Measurements from ENCODE around the gene RBMS3. TPM values are rescaled to one million over a fixed set of nuclear protein-coding genes. Genes with fewer than 3 reads are reported as not detected.

Gene RBMS3
- total RNA-seq, 2 donors from 2014 or later, result 27.3 to 51.4 TPM

DNA sequence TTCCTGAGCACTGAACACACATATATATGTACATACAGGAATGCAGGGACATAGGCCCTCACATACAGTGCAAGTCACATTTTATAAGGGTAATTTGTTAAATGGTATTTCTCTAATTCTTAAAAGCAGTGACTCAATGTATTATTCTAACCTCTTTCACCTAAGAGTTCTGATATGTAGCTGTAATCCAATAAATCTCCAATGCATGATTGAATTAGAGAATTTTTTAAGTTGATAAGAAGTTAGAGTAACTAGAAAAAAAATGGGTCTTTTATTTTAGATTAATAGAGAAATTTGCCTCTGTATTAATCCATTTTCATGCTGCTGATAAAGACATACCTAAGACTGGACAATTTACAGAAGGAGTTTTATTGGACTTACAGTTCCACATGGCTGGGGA, 98.2 kb downstream of the RBMS3 start:
- Histone ChIP-seq H3K27ac (no peak overlapping the region), H3K27me3 (no peaks in the 10 kb centered on the region), H3K9me3 (no peaks in the 10 kb centered on the region), H3K4me1 (peaks cover 0 to 15% of the 10 kb centered on the region in 2 donors), H3K36me3 (no peaks in the 10 kb centered on the region), H3K4me3 (no peak overlapping the region)
- TF ChIP-seq, protein P1, sequence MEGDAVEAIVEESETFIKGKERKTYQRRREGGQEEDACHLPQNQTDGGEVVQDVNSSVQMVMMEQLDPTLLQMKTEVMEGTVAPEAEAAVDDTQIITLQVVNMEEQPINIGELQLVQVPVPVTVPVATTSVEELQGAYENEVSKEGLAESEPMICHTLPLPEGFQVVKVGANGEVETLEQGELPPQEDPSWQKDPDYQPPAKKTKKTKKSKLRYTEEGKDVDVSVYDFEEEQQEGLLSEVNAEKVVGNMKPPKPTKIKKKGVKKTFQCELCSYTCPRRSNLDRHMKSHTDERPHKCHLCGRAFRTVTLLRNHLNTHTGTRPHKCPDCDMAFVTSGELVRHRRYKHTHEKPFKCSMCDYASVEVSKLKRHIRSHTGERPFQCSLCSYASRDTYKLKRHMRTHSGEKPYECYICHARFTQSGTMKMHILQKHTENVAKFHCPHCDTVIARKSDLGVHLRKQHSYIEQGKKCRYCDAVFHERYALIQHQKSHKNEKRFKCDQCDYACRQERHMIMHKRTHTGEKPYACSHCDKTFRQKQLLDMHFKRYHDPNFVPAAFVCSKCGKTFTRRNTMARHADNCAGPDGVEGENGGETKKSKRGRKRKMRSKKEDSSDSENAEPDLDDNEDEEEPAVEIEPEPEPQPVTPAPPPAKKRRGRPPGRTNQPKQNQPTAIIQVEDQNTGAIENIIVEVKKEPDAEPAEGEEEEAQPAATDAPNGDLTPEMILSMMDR (IDR thresholded peaks at IDR 0.05), result no peak
- DNase-seq (ENCODE audit: low spot score), result no peak

DNA sequence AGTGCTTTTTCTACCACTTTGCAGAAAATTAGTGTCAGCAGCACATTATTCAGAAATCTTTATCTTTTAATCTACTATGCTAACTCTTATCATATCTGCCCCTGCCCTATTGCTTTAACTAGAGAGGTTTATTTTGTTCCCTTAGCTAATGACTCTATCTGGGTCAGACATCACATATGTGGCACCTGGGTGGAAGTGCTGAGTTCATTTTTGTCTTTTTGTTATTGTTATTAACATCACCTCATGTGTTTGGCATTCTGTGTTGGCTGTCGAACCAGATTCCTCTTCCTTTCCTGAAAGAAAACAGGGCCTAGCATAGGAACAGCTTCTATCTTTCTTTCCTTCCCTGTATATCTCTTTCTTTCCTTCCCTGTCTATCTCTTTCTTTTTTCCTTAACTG, 100.7 kb downstream of the RBMS3 start:
- Histone ChIP-seq H3K4me1 (peaks cover 0 to 21% of the 10 kb centered on the region in 2 donors), H3K36me3 (no peaks in the 10 kb centered on the region), H3K27ac (peak overlapping the region; percentile 2 to 46), H3K27me3 (no peaks in the 10 kb centered on the region), H3K9me3 (no peaks in the 10 kb centered on the region), H3K4me3 (no peak overlapping the region)
- no peak for DNase-seq (ENCODE audit: low spot score)
- TF ChIP-seq, protein P1 (IDR thresholded peaks at IDR 0.05), result no peak

DNA sequence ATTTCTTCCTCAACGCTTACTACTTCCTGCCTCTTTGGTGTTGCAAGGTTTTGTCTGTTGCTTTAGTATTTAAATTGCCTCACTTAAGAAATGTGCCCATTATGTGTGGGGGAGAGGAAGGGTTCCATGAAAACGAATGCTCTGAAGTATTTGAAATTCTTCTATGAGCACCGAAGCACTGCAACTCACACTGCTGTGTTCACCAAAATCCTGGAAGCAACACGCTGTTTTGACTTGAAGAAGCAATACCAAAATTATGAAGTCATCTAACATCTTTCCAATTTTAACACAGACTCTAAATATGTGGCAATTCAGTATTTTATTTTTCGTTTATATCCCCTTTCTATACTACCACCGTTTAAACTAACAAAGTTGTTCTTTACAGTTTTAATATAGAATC, 101.5 kb downstream of the RBMS3 start:
- Histone ChIP-seq H3K27ac (peak overlapping the region in 1 of 2 donors; percentile 46), H3K4me3 (no peak overlapping the region), H3K4me1 (peaks cover 0 to 21% of the 10 kb centered on the region in 2 donors), H3K27me3 (no peaks in the 10 kb centered on the region), H3K36me3 (no peaks in the 10 kb centered on the region), H3K9me3 (no peaks in the 10 kb centered on the region)
- TF ChIP-seq, protein P1 (IDR thresholded peaks at IDR 0.05), result no peak
- no peak for DNase-seq (ENCODE audit: low spot score)

DNA sequence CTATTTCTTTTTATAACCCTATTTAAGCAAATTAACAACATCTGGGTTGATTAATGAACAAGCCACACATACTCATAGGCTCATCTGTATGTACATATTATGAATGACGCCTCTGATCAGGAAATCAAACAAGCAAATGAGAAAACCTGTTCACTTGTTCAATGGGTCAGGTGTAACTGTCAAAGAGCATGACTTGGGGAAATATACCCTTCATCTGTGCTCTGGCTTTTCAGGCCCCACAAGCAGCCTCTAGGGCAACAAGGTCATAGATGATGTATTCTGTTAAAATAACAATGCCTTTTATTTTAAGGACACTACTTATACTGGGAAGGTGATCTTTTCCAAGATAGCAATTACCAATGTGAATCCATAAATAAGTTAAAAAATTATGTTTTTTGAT, 102.0 kb downstream of the RBMS3 start:
- H3K4me3 ChIP-seq, result no peak overlapping the region
- H3K4me1 ChIP-seq, result peaks cover 0 to 21% of the 10 kb centered on the region in 2 donors
- H3K36me3 ChIP-seq, result no peaks in the 10 kb centered on the region
- H3K9me3 ChIP-seq, result no peaks in the 10 kb centered on the region
- TF ChIP-seq, protein P1 (IDR thresholded peaks at IDR 0.05), result no peak
- no peaks in the 10 kb centered on the region for H3K27me3 ChIP-seq
- DNase-seq (ENCODE audit: low spot score), result no peak
- no peak overlapping the region for H3K27ac ChIP-seq

DNA sequence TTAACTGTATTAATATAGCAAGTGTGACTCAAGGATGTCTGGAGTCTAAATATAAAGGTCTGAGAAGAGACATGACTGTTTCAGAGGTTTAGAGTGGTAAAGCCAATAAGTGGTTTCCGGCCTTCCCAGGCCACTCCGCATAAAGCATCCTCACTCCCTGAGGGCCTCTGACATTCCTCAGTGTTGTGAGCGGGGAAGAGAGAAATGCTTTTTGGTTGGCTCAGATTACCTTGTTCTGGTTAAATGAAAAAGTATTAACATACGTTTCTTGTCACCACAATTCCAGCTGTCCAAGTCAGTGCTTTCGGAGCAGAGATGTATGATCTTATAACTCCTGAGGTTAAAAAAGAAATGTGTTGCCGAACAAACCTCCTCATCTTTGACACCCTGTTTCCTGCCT, 103.8 kb downstream of the RBMS3 start:
- TF ChIP-seq, protein P1 (IDR thresholded peaks at IDR 0.05), result no peak
- H3K36me3 ChIP-seq, result no peaks in the 10 kb centered on the region
- peaks cover 0 to 21% of the 10 kb centered on the region in 2 donors for H3K4me1 ChIP-seq
- H3K27me3 ChIP-seq, result no peaks in the 10 kb centered on the region
- H3K4me3 ChIP-seq, result no peak overlapping the region
- DNase-seq (ENCODE audit: low spot score), result no peak
- no peaks in the 10 kb centered on the region for H3K9me3 ChIP-seq
- peak overlapping the region; percentile 14 to 41 for H3K27ac ChIP-seq
